Common myeloid progenitor, CD34-positive (primary cell): ENCODE data around the gene SARM1.

Experiments
- CTCF ChIA-PET: fragments of 350-600 bp; sonication (Branson Sonifier 250); formaldehyde crosslinking; loops from one replicate; lab custom pipeline; 2021; ENCODE audit warnings: antibody characterized with exemption; lab: Charles Lee
- POLR2A ChIA-PET: fragments of 350-600 bp; sonication (Branson Sonifier 250); formaldehyde crosslinking; loops from one replicate; lab custom pipeline; 2021; ENCODE audit warnings: antibody characterized with exemption; lab: Charles Lee
- DNase-seq, 3 donors: peaks; one replicate each; pipeline versions ENCODE4 v3.0.0 to v3.0.0-alpha.2; 2013
- H3K27ac ChIP-seq, 2 experiments: 1 replicate in 1 of 2; 2 replicates in 1 of 2; pipeline ENCODE4 v1.7.0; 2013; ENCODE audit warnings: inconsistent platforms in 2 of 2, low read length in 2 of 2, mild to moderate bottlenecking in 2 of 2, low read depth in 1 of 2, moderate library complexity in 1 of 2; ENCODE audit not compliant: severe bottlenecking in 2 of 2, insufficient read depth in 1 of 2, poor library complexity in 1 of 2
- H3K27me3 ChIP-seq, 5 experiments: replicated peaks in 2 of 5; 1 replicate in 3 of 5; 2 replicates in 2 of 5; pipeline versions ENCODE4 v1.6.1 to v1.7.0; 2013; ENCODE audit warnings: low read length in 4 of 5, mild to moderate bottlenecking in 2 of 5, moderate library complexity in 2 of 5, inconsistent platforms in 1 of 5; ENCODE audit not compliant: insufficient read depth in 5 of 5, control insufficient read depth in 4 of 5
- H3K36me3 ChIP-seq, 4 experiments: 1 replicate in 2 of 4; 2 replicates in 2 of 4; pipeline versions ENCODE4 v1.6.1 to v1.7.0; 2013; ENCODE audit warnings: low read length in 3 of 4, control low read depth in 1 of 4, mild to moderate bottlenecking in 1 of 4; ENCODE audit not compliant: control insufficient read depth in 4 of 4, insufficient read depth in 4 of 4
- H3K4me1 ChIP-seq, 4 experiments: 1 replicate in 3 of 4; 2 replicates in 1 of 4; pipeline versions ENCODE4 v1.6.1 to v1.7.1; 2013; ENCODE audit warnings: low read length in 3 of 4, mild to moderate bottlenecking in 3 of 4, control low read depth in 1 of 4, inconsistent platforms in 1 of 4, moderate library complexity in 1 of 4; ENCODE audit not compliant: control insufficient read depth in 4 of 4, insufficient read depth in 4 of 4; ENCODE audit errors: control extremely low read depth in 1 of 4
- H3K4me3 ChIP-seq, 7 experiments: 1 replicate in 4 of 7; 2 replicates in 3 of 7; pipeline versions ENCODE4 v1.5.1 to v1.7.0; 2013; ENCODE audit warnings: mild to moderate bottlenecking in 7 of 7, low read length in 6 of 7, moderate library complexity in 6 of 7, inconsistent platforms in 2 of 7, low read depth in 2 of 7, control low read depth in 1 of 7; ENCODE audit not compliant: insufficient read depth in 4 of 7, control insufficient read depth in 1 of 7; ENCODE audit errors: extremely low read depth in 1 of 7
- H3K9me3 ChIP-seq, 5 experiments: 1 replicate in 4 of 5; 2 replicates in 1 of 5; pipeline versions ENCODE4 v1.6.1 to v1.7.1; 2013; ENCODE audit warnings: low read length in 4 of 5, mild to moderate bottlenecking in 2 of 5, inconsistent platforms in 1 of 5, low read depth in 1 of 5, moderate library complexity in 1 of 5; ENCODE audit not compliant: control insufficient read depth in 4 of 5, insufficient read depth in 2 of 5; ENCODE audit errors: control extremely low read depth in 1 of 5
- whole genome bisulfite sequencing: methylation state at CpG from one replicate; pipeline ENCODE4 v1.1.5; 2013; ENCODE audit not compliant: insufficient coverage; 5-methylcytosine and 5-hydroxymethylcytosine counted together

The SARM1 gene

GRCh38 chr17:28357061-28357900, 14.2 kb upstream of the SARM1 start, which contains the start of gene POLDIP2:
Gene POLDIP2, minus strand, starts transcription at chr17:28357527. Its CDS starts 79 bp downstream, at chr17:28357448.
- DNase-seq, result peak; percentile 93 to 97 (median 96)
- Histone ChIP-seq H3K27me3 (no peaks in the 10 kb centered on the region), H3K9me3 (no peaks in the 10 kb centered on the region), H3K4me1 (peaks cover 17 to 25% (median 21%) of the 10 kb centered on the region in 4 experiments), H3K4me3 (peak within 1 kb of the TSS; percentile 60 to 98 (median 92)), H3K36me3 (peaks cover 18 to 58% (median 39%) of the 10 kb centered on the region in 4 experiments), H3K27ac (peak within 1 kb of the TSS; percentile 90 to 92)
- WGBS, result 0% methylated on average over 67 of the region's 80 CpGs
- ChIA-PET CTCF (interaction anchor here (1.4 to 4.1 kb wide), 5 partner anchors 10 to 59 kb away, joined by 3 to 27 read pairs (median 6); partner anchors contain the start of genes IFT20, TNFAIP1 and VTN), POLR2A (interaction anchor here (1.2 kb wide), 2 partner anchors 14 to 22 kb away, joined by 3 to 7 read pairs; partner anchors contain the start of genes IFT20, SARM1 and TNFAIP1)

DNA sequence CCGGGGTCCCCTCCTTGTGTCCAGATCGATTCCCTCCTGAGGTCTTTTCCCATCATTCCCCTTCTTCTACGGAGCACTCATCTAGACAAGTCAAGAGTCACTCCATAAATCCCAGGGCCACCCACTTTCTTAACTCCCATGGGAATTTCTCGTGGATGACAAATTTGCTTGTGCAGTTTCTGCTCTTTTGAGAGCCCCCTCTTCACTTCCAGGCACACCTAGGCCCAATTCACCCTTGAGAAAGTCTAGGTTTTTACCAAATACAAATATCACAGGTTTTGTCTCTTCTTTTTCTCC, 13.6 kb upstream of the SARM1 start:
- 4% methylated on average over 4 of the region's 4 CpGs for WGBS
- H3K4me3 ChIP-seq, result peak overlapping the region; percentile 60 to 98 (median 92)
- H3K4me1 ChIP-seq, result peaks cover 17 to 25% (median 21%) of the 10 kb centered on the region in 4 experiments
- H3K27ac ChIP-seq, result peak overlapping the region; percentile 90 to 92
- ChIA-PET POLR2A (interaction anchor here (1.2 kb wide), 2 partner anchors 14 to 22 kb away, joined by 3 to 7 read pairs; partner anchors contain the start of genes IFT20, SARM1 and TNFAIP1), CTCF (interaction anchor here (1.3 to 4.1 kb wide), 6 partner anchors 11 to 58 kb away, joined by 3 to 27 read pairs (median 4); partner anchors contain the start of genes IFT20, TNFAIP1 and VTN)
- no peak for DNase-seq
- no peaks in the 10 kb centered on the region for H3K27me3 ChIP-seq
- no peaks in the 10 kb centered on the region for H3K9me3 ChIP-seq
- H3K36me3 ChIP-seq, result peaks cover 18 to 61% (median 39%) of the 10 kb centered on the region in 4 experiments

DNA sequence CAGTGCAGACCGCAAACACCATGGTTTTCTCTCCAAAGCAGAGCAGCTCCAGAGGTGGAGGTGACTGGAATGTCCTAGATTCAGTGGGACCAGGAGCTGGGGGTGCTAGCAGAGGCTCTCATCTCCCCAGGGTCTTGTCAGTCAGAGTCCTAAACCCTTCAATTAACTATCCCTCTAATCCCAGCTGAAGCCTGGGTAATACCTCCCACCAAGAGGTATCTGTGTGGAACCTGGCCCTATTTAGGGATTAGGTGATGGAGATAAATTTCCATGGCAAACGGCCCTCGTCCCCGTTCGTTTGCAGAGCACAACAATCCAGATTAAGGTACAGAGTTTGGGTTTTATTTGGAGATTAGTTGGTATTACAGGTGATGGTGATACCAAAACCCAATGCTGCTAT, 8.3 kb upstream of the SARM1 start:
- Histone ChIP-seq H3K27me3 (no peaks in the 10 kb centered on the region), H3K4me1 (peaks cover 4 to 7% (median 5%) of the 10 kb centered on the region in 4 experiments), H3K9me3 (no peaks in the 10 kb centered on the region), H3K4me3 (no peak overlapping the region), H3K27ac (no peak overlapping the region), H3K36me3 (peaks cover 8 to 56% (median 33%) of the 10 kb centered on the region in 4 experiments)
- whole genome bisulfite sequencing, result 100% methylated on average over 1 of the region's 5 CpGs
- POLR2A ChIA-PET, result no interaction called here
- CTCF ChIA-PET, result no interaction called here
- DNase-seq, result no peak

DNA sequence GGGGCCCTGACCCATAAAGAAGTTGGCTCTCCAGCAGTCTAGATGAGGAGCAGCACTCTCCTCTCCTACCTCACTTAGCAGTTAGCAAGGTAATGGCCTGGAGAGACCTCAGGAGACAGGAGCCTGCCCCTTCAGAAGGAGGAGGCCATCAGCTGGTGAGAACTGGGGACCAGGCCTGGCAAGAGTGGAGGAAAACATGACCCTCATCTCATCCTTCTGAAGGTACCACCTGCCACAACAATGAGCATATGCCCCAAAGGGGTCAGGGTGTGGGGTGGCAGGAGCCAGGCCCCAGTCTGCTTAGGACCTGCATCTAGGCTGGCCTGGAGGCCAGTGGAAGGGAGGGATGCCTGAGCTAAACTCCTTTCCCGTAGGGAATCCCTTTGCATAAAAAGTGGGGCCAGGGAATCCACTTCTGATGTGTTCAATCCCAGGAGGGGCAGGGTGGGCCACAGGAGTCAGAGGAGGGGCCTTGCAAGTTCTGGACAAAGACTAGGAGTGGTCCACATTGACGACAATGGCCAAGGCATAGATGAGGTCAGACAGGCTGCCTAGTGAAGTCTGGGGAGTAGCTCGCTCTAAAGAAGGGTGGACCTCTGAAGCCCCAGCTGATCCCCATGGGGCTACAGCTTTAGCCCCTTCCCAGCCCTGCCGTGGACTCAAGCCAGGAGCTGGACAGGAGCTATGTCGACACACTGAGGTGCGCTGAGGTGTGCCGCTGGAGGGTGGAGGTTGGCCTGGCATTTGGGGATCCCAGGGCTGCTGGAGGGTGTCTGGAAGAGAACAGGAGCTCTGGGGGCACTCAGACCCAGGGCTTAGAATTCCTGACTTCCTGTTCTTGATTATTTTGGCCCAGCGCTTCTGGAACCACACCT, 7.5 kb upstream of the SARM1 start:
- no peak overlapping the region for H3K27ac ChIP-seq
- H3K36me3 ChIP-seq, result peaks cover 8 to 53% (median 33%) of the 10 kb centered on the region in 4 experiments
- H3K9me3 ChIP-seq, result no peaks in the 10 kb centered on the region
- ChIA-PET CTCF (interaction anchor here (0.8 to 1.4 kb wide), 3 partner anchors 18 to 388 kb away, joined by 3 to 4 read pairs (median 3); partner anchors contain the start of genes IFT20 and TNFAIP1), POLR2A (no interaction called here)
- no peak for DNase-seq
- no peak overlapping the region for H3K4me3 ChIP-seq
- 93% methylated on average over 6 of the region's 8 CpGs for WGBS
- H3K27me3 ChIP-seq, result no peaks in the 10 kb centered on the region
- no peaks in the 10 kb centered on the region for H3K4me1 ChIP-seq

DNA sequence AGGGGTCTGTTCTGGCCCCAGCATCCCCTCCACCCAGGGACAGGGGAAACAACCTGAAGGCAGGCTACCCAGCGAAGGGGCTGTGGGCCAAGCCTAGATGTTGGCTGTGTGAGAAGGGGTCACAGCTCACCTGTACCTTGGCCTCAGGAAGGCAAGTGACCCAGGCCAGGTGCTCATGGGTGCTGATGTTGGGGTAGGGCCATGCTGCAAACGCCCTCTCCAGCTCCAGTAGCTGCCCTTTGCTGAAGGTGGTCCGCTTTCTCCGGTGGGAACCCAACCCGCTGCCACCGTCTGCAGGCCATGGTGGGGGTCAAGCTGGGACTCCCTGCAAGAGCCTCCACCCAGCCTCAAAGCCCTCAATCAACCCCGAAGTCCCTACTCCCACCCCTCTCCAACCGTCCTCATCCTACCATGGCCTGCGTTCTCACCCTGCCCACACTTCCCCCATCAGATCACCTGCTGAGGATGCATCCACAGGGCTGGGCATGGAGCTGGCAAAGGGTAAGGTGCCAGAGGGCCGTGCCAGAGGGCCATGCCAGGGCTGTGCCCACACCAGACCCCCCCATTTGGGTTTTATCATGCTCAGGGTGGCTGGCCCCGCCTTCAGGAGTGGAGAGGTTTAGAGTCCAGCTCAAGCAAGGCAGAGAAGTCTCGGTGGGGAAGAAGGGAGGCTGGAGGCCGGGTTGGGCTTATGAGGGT, 6.7 kb upstream of the SARM1 start, which contains the start of gene SEBOX:
SEBOX (minus strand) TSS at position 535 of the 699 bp plus-strand sequence; CDS start at position 487, 48 bp downstream.
- H3K36me3 ChIP-seq, result peaks cover 4 to 49% (median 28%) of the 10 kb centered on the region in 4 experiments
- no peaks in the 10 kb centered on the region for H3K9me3 ChIP-seq
- H3K4me3 ChIP-seq, result no peak within 1 kb of the TSS
- ChIA-PET CTCF (interaction anchor here (0.8 to 1.4 kb wide), 3 partner anchors 19 to 389 kb away, joined by 3 to 4 read pairs (median 3); partner anchors contain the start of genes IFT20 and TNFAIP1), POLR2A (no interaction called here)
- H3K4me1 ChIP-seq, result no peaks in the 10 kb centered on the region
- no peak for DNase-seq
- WGBS, result 94% methylated on average over 10 of the region's 13 CpGs
- H3K27me3 ChIP-seq, result no peaks in the 10 kb centered on the region
- H3K27ac ChIP-seq, result no peak within 1 kb of the TSS

GRCh38 chr17:28365487-28365886, 6.0 kb upstream of the SARM1 start:
- no peak for DNase-seq
- Histone ChIP-seq H3K4me1 (no peaks in the 10 kb centered on the region), H3K27me3 (no peaks in the 10 kb centered on the region), H3K9me3 (no peaks in the 10 kb centered on the region), H3K36me3 (peaks cover 4 to 43% (median 25%) of the 10 kb centered on the region in 4 experiments), H3K27ac (no peak overlapping the region), H3K4me3 (no peak overlapping the region)
- WGBS, result no CpG with 5 or more reads among the region's 3 CpGs
- CTCF ChIA-PET, result interaction anchor here (1.1 to 1.4 kb wide), 2 partner anchors 30 to 390 kb away, joined by 3 to 4 read pairs; partner anchors contain the start of genes IFT20 and TNFAIP1
- POLR2A ChIA-PET, result no interaction called here
